Measurements from ENCODE around the gene KRTAP10-1. TPM values are rescaled to one million over a fixed set of nuclear protein-coding genes. Genes with fewer than 3 reads are reported as not detected.

The KRTAP10-1 gene
- total and polyA plus RNA-seq, 2 of the 13 experiments (the other 11 are each of a cell fraction or from before 2014, with no cell fraction given): not detected

DNA sequence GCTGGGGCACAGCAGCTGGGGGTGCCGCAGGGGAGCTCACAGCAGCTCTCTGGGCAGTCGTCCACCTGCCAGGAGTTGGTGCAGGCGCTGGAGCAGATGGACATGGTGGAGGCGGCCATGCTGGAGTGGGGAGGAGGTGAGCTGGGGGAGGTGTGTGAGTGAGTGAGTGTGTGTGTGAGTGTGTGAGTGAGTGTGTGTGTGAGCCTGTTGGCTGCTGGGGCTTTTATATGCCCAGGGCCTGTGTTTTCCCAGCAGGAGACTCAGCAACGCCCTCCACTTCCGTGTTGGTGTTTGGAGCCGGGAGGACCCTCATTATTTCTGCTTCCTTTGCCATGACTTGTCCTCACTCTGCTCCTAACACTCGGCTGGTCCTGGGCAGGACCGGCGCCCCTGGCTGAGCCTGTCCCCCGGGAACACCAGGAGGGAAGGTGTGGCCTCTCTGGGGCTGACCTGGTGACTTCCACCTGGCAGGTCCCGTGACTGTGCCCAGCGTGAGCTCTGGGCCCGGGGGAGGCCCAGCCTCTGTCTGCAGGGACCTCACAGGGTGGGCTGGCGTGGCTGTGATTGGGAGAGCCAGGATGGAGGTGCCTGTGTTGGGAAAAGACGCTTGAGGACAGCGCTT is 11.5 kb upstream of the KRTAP10-1 start, which contains the start of gene KRTAP10-2:
Gene KRTAP10-2 (minus strand): TSS at position 166 of the 622 bp plus-strand sequence. CDS start 47 bp downstream, at position 119.
- intact Hi-C loops (cut with micrococcal nuclease; ENCODE audit: unreplicated experiment): no loop called here
- Histone ChIP-seq H3K9me3 (ENCODE audit: low read length) (no peaks in the 10 kb centered on the region), H3K36me3 (replicated peaks in 1 of 2; ENCODE audit: control insufficient read depth in 1 of 2, insufficient read depth in 2 of 2, low read length in 2 of 2) (no peaks in the 10 kb centered on the region), H3K4me2 (ENCODE audit: low read depth, low read length) (no peak within 1 kb of the TSS; the same call in 1 of the 2 replicates), H3K4me3 (replicated peaks in 1 of 3; ENCODE audit: insufficient read depth in 1 of 3, low read depth in 2 of 3, low read length in 3 of 3) (no peak within 1 kb of the TSS), H2AFZ (ENCODE audit: low read length) (no peak within 1 kb of the TSS), H3K27me3 (ENCODE audit: control insufficient read depth in 1 of 2, insufficient read depth in 2 of 2, low read length in 2 of 2) (peaks cover 0 to 3% of the 10 kb centered on the region in 2 experiments; a peak in 2 of 5 replicates), H4K20me1 (ENCODE audit: insufficient read depth, low read length) (no peaks in the 10 kb centered on the region), H3K79me2 (ENCODE audit: insufficient read depth, low read length) (no peaks in the 10 kb centered on the region), H3K9ac (ENCODE audit: insufficient read depth, low read depth, low read length) (no peak within 1 kb of the TSS), H3K4me1 (ENCODE audit: insufficient read depth, low read length) (no peaks in the 10 kb centered on the region; the same call in 1 of the 2 replicates), H3K27ac (ENCODE audit: extremely low read length, insufficient read depth, low read length) (no peak within 1 kb of the TSS)
- no peak for DNase-seq (ENCODE audit: low spot score)
- no TSS peak for BruUV-seq (replicated peaks)
- in situ Hi-C loops (cut with HindIII; ENCODE audit: extremely low pct_ligation_motif_present, low pct_unique_long_range_greater_than_20kb): no loop called here
- TF ChIP-seq FOXK2 (IDR thresholded peaks at IDR 0.05) (no peak), XRCC5 (optimal IDR thresholded peaks at IDR 0.05; ENCODE audit: low read length) (no peak), ZNF20 (CRISPR knock-in tag; IDR thresholded peaks at IDR 0.05) (no peak), ZNF747 (CRISPR knock-in tag; IDR thresholded peaks at IDR 0.05; ENCODE audit: borderline replicate concordance) (no peak), ZNF839 (CRISPR knock-in tag; IDR thresholded peaks at IDR 0.05; ENCODE audit: borderline replicate concordance) (no peak), CBX1 (IDR thresholded peaks at IDR 0.05; ENCODE audit: low read depth) (no peak), NFE2L1 (CRISPR knock-in tag; IDR thresholded peaks at IDR 0.05; ENCODE audit: borderline replicate concordance) (no peak), ELF1 (CRISPR knock-in tag; IDR thresholded peaks at IDR 0.05) (0 out of 2 replicates have a peak, but pooled peaks have one; percentile 18), SMYD3 (CRISPR knock-in tag; IDR thresholded peaks at IDR 0.05) (no peak), RXRA (CRISPR knock-in tag; IDR thresholded peaks at IDR 0.05) (no peak), ZNF619 (CRISPR knock-in tag; IDR thresholded peaks at IDR 0.05) (no peak), U2AF2 (IDR thresholded peaks at IDR 0.05; ENCODE audit: low read depth, low read length) (no peak)
- TF ChIP-seq, protein P1, sequence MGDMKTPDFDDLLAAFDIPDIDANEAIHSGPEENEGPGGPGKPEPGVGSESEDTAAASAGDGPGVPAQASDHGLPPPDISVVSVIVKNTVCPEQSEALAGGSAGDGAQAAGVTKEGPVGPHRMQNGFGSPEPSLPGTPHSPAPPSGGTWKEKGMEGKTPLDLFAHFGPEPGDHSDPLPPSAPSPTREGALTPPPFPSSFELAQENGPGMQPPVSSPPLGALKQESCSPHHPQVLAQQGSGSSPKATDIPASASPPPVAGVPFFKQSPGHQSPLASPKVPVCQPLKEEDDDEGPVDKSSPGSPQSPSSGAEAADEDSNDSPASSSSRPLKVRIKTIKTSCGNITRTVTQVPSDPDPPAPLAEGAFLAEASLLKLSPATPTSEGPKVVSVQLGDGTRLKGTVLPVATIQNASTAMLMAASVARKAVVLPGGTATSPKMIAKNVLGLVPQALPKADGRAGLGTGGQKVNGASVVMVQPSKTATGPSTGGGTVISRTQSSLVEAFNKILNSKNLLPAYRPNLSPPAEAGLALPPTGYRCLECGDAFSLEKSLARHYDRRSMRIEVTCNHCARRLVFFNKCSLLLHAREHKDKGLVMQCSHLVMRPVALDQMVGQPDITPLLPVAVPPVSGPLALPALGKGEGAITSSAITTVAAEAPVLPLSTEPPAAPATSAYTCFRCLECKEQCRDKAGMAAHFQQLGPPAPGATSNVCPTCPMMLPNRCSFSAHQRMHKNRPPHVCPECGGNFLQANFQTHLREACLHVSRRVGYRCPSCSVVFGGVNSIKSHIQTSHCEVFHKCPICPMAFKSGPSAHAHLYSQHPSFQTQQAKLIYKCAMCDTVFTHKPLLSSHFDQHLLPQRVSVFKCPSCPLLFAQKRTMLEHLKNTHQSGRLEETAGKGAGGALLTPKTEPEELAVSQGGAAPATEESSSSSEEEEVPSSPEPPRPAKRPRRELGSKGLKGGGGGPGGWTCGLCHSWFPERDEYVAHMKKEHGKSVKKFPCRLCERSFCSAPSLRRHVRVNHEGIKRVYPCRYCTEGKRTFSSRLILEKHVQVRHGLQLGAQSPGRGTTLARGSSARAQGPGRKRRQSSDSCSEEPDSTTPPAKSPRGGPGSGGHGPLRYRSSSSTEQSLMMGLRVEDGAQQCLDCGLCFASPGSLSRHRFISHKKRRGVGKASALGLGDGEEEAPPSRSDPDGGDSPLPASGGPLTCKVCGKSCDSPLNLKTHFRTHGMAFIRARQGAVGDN (CRISPR knock-in tag; IDR thresholded peaks at IDR 0.05): 0 out of 2 replicates have a peak, but pooled peaks have one; percentile 22
- TF ChIP-seq, protein P2, sequence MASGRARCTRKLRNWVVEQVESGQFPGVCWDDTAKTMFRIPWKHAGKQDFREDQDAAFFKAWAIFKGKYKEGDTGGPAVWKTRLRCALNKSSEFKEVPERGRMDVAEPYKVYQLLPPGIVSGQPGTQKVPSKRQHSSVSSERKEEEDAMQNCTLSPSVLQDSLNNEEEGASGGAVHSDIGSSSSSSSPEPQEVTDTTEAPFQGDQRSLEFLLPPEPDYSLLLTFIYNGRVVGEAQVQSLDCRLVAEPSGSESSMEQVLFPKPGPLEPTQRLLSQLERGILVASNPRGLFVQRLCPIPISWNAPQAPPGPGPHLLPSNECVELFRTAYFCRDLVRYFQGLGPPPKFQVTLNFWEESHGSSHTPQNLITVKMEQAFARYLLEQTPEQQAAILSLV (CRISPR knock-in tag; IDR thresholded peaks at IDR 0.05; ENCODE audit: borderline replicate concordance): no peak
- TF ChIP-seq, protein P3, sequence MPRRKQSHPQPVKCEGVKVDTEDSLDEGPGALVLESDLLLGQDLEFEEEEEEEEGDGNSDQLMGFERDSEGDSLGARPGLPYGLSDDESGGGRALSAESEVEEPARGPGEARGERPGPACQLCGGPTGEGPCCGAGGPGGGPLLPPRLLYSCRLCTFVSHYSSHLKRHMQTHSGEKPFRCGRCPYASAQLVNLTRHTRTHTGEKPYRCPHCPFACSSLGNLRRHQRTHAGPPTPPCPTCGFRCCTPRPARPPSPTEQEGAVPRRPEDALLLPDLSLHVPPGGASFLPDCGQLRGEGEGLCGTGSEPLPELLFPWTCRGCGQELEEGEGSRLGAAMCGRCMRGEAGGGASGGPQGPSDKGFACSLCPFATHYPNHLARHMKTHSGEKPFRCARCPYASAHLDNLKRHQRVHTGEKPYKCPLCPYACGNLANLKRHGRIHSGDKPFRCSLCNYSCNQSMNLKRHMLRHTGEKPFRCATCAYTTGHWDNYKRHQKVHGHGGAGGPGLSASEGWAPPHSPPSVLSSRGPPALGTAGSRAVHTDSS (CRISPR knock-in tag; conservative IDR thresholded peaks at IDR 0.05): no peak
- ATAC-seq: peak; percentile 40
- FAIRE-seq: no peak
- CTCF ChIA-PET (ENCODE audit: low intra/inter-chr PET ratio, low total read pairs): no interaction called here
- POLR2A ChIA-PET: no interaction called here
- 55% methylated on average over 11 of the region's 17 CpGs for WGBS (ENCODE audit: low lambda C conversion rate)

All from HepG2 (cell line).